ENCODE results near the gene NPAS3.

Gene NPAS3

GRCh38 chr14:33493266-33493665 is 554.6 kb downstream of the NPAS3 start:
- TF ChIP-seq, protein P1, sequence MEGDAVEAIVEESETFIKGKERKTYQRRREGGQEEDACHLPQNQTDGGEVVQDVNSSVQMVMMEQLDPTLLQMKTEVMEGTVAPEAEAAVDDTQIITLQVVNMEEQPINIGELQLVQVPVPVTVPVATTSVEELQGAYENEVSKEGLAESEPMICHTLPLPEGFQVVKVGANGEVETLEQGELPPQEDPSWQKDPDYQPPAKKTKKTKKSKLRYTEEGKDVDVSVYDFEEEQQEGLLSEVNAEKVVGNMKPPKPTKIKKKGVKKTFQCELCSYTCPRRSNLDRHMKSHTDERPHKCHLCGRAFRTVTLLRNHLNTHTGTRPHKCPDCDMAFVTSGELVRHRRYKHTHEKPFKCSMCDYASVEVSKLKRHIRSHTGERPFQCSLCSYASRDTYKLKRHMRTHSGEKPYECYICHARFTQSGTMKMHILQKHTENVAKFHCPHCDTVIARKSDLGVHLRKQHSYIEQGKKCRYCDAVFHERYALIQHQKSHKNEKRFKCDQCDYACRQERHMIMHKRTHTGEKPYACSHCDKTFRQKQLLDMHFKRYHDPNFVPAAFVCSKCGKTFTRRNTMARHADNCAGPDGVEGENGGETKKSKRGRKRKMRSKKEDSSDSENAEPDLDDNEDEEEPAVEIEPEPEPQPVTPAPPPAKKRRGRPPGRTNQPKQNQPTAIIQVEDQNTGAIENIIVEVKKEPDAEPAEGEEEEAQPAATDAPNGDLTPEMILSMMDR (conservative IDR thresholded peaks at IDR 0.05) = no peak
- H3K27ac ChIP-seq = no peak overlapping the region

GRCh38 chr14:33493990-33494389 is 555.3 kb downstream of the NPAS3 start:
- H3K27ac ChIP-seq = no peak overlapping the region
- TF ChIP-seq, protein P1 (conservative IDR thresholded peaks at IDR 0.05) = no peak

DNA sequence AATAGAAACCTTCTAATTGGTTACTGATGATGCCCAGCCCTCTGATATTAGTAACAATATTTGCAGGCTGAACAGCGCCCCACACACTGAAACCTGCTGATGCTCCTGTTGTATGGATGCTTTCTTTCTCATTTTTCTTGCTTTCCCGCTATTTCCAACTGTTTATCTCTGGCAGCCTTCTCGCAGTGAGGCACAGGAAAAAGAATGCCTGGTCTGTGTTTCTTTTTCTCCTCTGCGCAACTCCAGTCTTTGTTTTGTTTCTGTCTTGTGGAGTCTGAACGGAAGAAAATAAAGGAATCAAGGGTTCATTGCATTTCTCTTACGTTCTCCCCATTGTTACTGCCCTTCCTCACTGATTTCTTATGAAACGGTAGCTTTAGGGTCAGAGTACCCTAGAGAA is 561.0 kb downstream of the NPAS3 start:
- no peak overlapping the region for H3K27ac ChIP-seq
- TF ChIP-seq, protein P1 (conservative IDR thresholded peaks at IDR 0.05) = no peak

GRCh38 chr14:33504246-33505099 is 565.8 kb downstream of the NPAS3 start:
- TF ChIP-seq, protein P1 (conservative IDR thresholded peaks at IDR 0.05) = no peak
- no peak overlapping the region for H3K27ac ChIP-seq

DNA sequence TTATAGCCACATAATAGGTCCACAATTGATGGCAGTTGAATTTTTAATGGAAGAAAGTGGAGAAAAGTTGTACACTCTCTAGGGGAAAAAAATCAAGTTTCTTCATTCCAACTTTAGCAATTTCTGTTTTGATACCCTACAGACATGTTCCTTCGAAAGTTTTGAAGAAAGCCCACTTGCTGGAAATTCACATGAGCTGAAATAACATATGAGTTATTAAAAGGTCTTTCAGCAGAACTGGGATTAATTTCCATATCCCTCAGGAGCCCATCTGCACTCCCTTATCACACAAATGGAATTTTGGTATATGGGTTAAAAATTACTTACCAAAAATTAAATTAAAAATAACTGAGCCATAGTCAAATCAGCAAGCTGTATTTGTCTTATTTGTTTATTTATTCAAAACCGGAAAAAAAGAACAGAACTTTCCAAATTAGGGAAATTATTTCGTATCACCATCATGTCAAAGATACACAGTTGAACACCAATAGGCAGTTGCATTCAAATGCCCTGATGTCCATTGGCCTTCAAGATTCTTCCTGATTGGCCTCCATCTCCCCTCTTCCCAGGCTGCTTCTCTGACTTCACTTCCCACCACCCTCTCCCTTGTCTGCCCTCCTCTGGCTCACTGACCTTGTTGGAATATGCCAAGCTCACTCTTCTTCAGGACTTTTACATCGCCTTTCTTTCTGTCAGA is 566.7 kb downstream of the NPAS3 start:
- no peak overlapping the region for H3K27ac ChIP-seq
- TF ChIP-seq, protein P1 (conservative IDR thresholded peaks at IDR 0.05) = no peak

- TF ChIP-seq, protein P1 (conservative IDR thresholded peaks at IDR 0.05) = no peak
- no peak overlapping the region for H3K27ac ChIP-seq
Observed at GRCh38 chr14:33505963-33506329, 567.3 kb downstream of the NPAS3 start.

Data from VCaP (cell line).